Upper lobe of left lung (tissue), 4 donors: ENCODE data around the gene AGGF1.

Experiments used
- POLR2A ChIP-seq, 4 donors: fragments of 450-650 bp; IDR thresholded peaks; one replicate each; pipeline ENCODE4 v1.5.1; 2016 to 2017; ENCODE audit warnings: antibody characterized with exemption in 4 of 4, mild to moderate bottlenecking in 2 of 4
- POLR2AphosphoS5 ChIP-seq, 2 donors: sonication (generic); formaldehyde crosslinking; IDR thresholded peaks; one replicate each; pipeline ENCODE4 v1.5.1; 2017; ENCODE audit warnings: antibody characterized with exemption in 2 of 2
- TF ChIP-seq, protein P1 (sequence below), 6 experiments: fragments of 450-650 bp in 4 of 6; fragments of 200-600 bp in 2 of 6; sonication (generic) in 2 of 6; IDR thresholded peaks; one replicate each; pipeline ENCODE4 v1.5.1; 2016 to 2019; ENCODE audit warnings: antibody characterized with exemption in 6 of 6

DNA sequence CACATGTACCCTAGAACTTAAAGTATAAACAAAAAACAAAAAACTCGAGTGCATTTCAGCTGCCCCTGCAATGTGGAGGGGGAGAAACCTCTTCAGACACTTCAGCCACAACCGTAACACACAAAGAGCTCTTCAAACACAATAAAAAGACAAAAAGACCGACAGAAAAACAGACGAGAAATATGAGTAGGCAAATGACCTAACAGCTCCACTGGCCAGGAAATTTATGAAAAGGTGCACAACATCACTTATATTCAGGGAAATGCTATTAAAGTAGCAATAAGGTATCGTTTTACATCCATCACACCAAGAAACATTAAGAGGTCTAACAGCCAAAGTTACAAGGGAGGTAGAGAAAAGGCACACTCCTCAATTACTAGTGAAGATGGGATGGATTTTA is 50.7 kb downstream of the AGGF1 start:
- TF ChIP-seq, protein P1, sequence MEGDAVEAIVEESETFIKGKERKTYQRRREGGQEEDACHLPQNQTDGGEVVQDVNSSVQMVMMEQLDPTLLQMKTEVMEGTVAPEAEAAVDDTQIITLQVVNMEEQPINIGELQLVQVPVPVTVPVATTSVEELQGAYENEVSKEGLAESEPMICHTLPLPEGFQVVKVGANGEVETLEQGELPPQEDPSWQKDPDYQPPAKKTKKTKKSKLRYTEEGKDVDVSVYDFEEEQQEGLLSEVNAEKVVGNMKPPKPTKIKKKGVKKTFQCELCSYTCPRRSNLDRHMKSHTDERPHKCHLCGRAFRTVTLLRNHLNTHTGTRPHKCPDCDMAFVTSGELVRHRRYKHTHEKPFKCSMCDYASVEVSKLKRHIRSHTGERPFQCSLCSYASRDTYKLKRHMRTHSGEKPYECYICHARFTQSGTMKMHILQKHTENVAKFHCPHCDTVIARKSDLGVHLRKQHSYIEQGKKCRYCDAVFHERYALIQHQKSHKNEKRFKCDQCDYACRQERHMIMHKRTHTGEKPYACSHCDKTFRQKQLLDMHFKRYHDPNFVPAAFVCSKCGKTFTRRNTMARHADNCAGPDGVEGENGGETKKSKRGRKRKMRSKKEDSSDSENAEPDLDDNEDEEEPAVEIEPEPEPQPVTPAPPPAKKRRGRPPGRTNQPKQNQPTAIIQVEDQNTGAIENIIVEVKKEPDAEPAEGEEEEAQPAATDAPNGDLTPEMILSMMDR (IDR thresholded peaks at IDR 0.05), result no peak
- TF ChIP-seq POLR2AphosphoS5 (IDR thresholded peaks at IDR 0.05) (no peak), POLR2A (IDR thresholded peaks at IDR 0.05) (no peak)
